HG03175 (cell line): ENCODE measurements around the gene CCDC200.
"Not testable (repeated sequence)": the region's sequence is repeated elsewhere in the genome, so short reads cannot be mapped to it uniquely, and the experiment has no call there.

ENCODE experiments used
- ATAC-seq: cut with Tn5 transposase; IDR thresholded peaks from one replicate; pipeline ENCODE4 v1.9.1; 2021; ENCODE audit warnings: mild to moderate bottlenecking, moderate library complexity; ENCODE audit not compliant: unreplicated experiment

Gene CCDC200

GRCh38 chr17:43216762-43217613, 11.4 kb downstream of the CCDC200 start:
- ATAC-seq: no peak

- ATAC-seq: no peak
Measured at GRCh38 chr17:43216369-43216761, 12.1 kb downstream of the CCDC200 start.

- no peak for ATAC-seq
Measured at GRCh38 chr17:43215341-43215740, 13.1 kb downstream of the CCDC200 start.

GRCh38 chr17:43213545-43213944, 14.9 kb downstream of the CCDC200 start:
- no peak for ATAC-seq

- ATAC-seq: no peak
Measured at GRCh38 chr17:43212641-43213490, 15.6 kb downstream of the CCDC200 start.

- ATAC-seq: peak; percentile 68
Measured at GRCh38 chr17:43211480-43212402, 16.7 kb downstream of the CCDC200 start, which contains the start of gene TMEM106A. Gene TMEM106A (plus strand): TSS chr17:43211875. CDS start chr17:43213042, 1,167 bp downstream.

GRCh38 chr17:43211123-43211479, 17.3 kb downstream of the CCDC200 start:
- no peak for ATAC-seq

GRCh38 chr17:43210576-43210975, 17.8 kb downstream of the CCDC200 start:
- no peak for ATAC-seq

GRCh38 chr17:43203013-43203412, 25.4 kb downstream of the CCDC200 start:
- not testable (repeated sequence) for ATAC-seq

- ATAC-seq: no peak
Measured at GRCh38 chr17:43200127-43200526, 28.3 kb downstream of the CCDC200 start.

- ATAC-seq: no peak
Measured at GRCh38 chr17:43199633-43200032, 28.8 kb downstream of the CCDC200 start.

- no peak for ATAC-seq
Measured at GRCh38 chr17:43193251-43193650, 35.2 kb downstream of the CCDC200 start.

GRCh38 chr17:43186656-43187055, 41.8 kb downstream of the CCDC200 start:
- not testable (repeated sequence) for ATAC-seq

GRCh38 chr17:43183921-43184320, 44.5 kb downstream of the CCDC200 start:
- no peak for ATAC-seq

- ATAC-seq: no peak
Measured at GRCh38 chr17:43176119-43176570, 52.3 kb downstream of the CCDC200 start.

GRCh38 chr17:43175213-43176118, 53.0 kb downstream of the CCDC200 start:
- ATAC-seq: no peak

- no peak for ATAC-seq
Measured at GRCh38 chr17:43171586-43172487, 56.6 kb downstream of the CCDC200 start.
